ENCODE data around the gene MAST3. TPM values are rescaled to one million over a fixed set of nuclear protein-coding genes. Genes with fewer than 3 reads are reported as not detected.

Gene MAST3
- total and polyA plus RNA-seq, 2 of the 13 experiments (the other 11 are each of a cell fraction or from before 2014, with no cell fraction given): 4.1 to 4.6 TPM

GRCh38 chr19:18192673-18193387, 95.3 kb downstream of the MAST3 start, which contains the start of gene MPV17L2 (continued):
- TF ChIP-seq SP4 (CRISPR knock-in tag; IDR thresholded peaks at IDR 0.05) (peak; percentile 99), CENPX (CRISPR knock-in tag; IDR thresholded peaks at IDR 0.05) (no peak), YEATS2 (CRISPR knock-in tag; IDR thresholded peaks at IDR 0.05; ENCODE audit: borderline replicate concordance) (no peak), ZNF317 (CRISPR knock-in tag; IDR thresholded peaks at IDR 0.05) (no peak), NR2C2 (CRISPR knock-in tag; IDR thresholded peaks at IDR 0.05; ENCODE audit: borderline replicate concordance) (no peak), ZNF879 (CRISPR knock-in tag; IDR thresholded peaks at IDR 0.05) (no peak), ZSCAN5A (CRISPR knock-in tag; IDR thresholded peaks at IDR 0.05; ENCODE audit: borderline replicate concordance) (no peak; the same call in 1 of the 2 replicates), IRF2 (CRISPR knock-in tag; IDR thresholded peaks at IDR 0.05) (peak; percentile 29), FOXC1 (CRISPR knock-in tag; IDR thresholded peaks at IDR 0.05; ENCODE audit: borderline replicate concordance) (no peak), POGZ (CRISPR knock-in tag; IDR thresholded peaks at IDR 0.05) (peak; percentile 54), TCF7 (IDR thresholded peaks at IDR 0.05; ENCODE audit: low read depth) (no peak), FOXK2 (IDR thresholded peaks at IDR 0.05) (no peak), ZFP36 (IDR thresholded peaks at IDR 0.05; ENCODE audit: borderline replicate concordance, low read depth, low read length, partially characterized antibody) (no peak), NFE2 (CRISPR knock-in tag; IDR thresholded peaks at IDR 0.05) (no peak), ZNF766 (CRISPR knock-in tag; IDR thresholded peaks at IDR 0.05; ENCODE audit: borderline replicate concordance) (peak; percentile 67; the same call in 1 of the 2 replicates), MAFK (conservative IDR thresholded peaks at IDR 0.05 in 1 of 2, IDR thresholded peaks at IDR 0.05 in 1 of 2; ENCODE audit: low read length in 2 of 2) (no peak)
- TF ChIP-seq, protein P1, sequence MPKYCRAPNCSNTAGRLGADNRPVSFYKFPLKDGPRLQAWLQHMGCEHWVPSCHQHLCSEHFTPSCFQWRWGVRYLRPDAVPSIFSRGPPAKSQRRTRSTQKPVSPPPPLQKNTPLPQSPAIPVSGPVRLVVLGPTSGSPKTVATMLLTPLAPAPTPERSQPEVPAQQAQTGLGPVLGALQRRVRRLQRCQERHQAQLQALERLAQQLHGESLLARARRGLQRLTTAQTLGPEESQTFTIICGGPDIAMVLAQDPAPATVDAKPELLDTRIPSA (CRISPR knock-in tag; IDR thresholded peaks at IDR 0.05; ENCODE audit: borderline replicate concordance): no peak
- TF ChIP-seq, protein P2, sequence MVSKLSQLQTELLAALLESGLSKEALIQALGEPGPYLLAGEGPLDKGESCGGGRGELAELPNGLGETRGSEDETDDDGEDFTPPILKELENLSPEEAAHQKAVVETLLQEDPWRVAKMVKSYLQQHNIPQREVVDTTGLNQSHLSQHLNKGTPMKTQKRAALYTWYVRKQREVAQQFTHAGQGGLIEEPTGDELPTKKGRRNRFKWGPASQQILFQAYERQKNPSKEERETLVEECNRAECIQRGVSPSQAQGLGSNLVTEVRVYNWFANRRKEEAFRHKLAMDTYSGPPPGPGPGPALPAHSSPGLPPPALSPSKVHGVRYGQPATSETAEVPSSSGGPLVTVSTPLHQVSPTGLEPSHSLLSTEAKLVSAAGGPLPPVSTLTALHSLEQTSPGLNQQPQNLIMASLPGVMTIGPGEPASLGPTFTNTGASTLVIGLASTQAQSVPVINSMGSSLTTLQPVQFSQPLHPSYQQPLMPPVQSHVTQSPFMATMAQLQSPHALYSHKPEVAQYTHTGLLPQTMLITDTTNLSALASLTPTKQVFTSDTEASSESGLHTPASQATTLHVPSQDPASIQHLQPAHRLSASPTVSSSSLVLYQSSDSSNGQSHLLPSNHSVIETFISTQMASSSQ (IDR thresholded peaks at IDR 0.05; ENCODE audit: low read depth): no peak
- TF ChIP-seq, protein P2 (CRISPR knock-in tag; IDR thresholded peaks at IDR 0.05; ENCODE audit: borderline replicate concordance): no peak
- TF ChIP-seq, protein P3, sequence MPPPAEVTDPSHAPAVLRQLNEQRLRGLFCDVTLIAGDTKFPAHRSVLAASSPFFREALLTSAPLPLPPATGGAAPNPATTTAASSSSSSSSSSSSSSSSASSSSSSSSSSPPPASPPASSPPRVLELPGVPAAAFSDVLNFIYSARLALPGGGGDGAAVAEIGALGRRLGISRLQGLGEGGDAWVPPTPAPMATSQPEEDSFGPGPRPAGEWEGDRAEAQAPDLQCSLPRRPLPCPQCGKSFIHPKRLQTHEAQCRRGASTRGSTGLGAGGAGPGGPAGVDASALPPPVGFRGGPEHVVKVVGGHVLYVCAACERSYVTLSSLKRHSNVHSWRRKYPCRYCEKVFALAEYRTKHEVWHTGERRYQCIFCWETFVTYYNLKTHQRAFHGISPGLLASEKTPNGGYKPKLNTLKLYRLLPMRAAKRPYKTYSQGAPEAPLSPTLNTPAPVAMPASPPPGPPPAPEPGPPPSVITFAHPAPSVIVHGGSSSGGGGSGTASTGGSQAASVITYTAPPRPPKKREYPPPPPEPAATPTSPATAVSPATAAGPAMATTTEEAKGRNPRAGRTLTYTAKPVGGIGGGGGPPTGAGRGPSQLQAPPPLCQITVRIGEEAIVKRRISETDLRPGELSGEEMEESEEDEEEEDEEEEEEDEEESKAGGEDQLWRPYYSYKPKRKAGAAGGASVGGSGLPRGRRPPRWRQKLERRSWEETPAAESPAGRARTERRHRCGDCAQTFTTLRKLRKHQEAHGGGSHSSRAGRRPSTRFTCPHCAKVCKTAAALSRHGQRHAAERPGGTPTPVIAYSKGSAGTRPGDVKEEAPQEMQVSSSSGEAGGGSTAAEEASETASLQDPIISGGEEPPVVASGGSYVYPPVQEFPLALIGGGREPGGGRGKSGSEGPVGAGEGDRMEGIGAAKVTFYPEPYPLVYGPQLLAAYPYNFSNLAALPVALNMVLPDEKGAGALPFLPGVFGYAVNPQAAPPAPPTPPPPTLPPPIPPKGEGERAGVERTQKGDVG (CRISPR knock-in tag; IDR thresholded peaks at IDR 0.05; ENCODE audit: borderline replicate concordance): no peak

Measured in HepG2 (cell line).